AG04449 (cell line): Measurements from ENCODE around the gene TGIF2.
"Not testable (repeated sequence)": the region's sequence is repeated elsewhere in the genome, so short reads cannot be mapped to it uniquely, and the experiment has no call there.

ENCODE experiments used
- CTCF ChIA-PET: fragments of 350-600 bp; formaldehyde crosslinking; extraction: SDS; loops from one replicate; lab custom pipeline; 2021; ENCODE audit warnings: antibody characterized with exemption; lab: Yijun Ruan, JAX
- POLR2A ChIA-PET: fragments of 400-600, 350-600 bp; formaldehyde crosslinking; extraction: SDS; loops from one replicate; lab custom pipeline; 2020; ENCODE audit warnings: antibody characterized with exemption, inconsistent platforms; lab: Yijun Ruan, JAX
- DNase-seq: peaks from one replicate; pipeline ENCODE4 v3.0.0-alpha.2; 2010; ENCODE audit warnings: low read depth, low spot score
- H3K4me3 ChIP-seq: 2 replicates; pipeline ENCODE4 v1.5.1; 2011; ENCODE audit warnings: low read depth, mild to moderate bottlenecking, control low read depth, low read length
- TF ChIP-seq, protein P1 (sequence below): IDR thresholded peaks from one replicate; pipeline ENCODE4 v1.5.1; 2011; ENCODE audit warnings: mild to moderate bottlenecking, moderate library complexity, low read length, control low read depth, inconsistent platforms; ENCODE audit not compliant: insufficient read depth; ENCODE audit errors: missing control alignments

The TGIF2 gene

DNA sequence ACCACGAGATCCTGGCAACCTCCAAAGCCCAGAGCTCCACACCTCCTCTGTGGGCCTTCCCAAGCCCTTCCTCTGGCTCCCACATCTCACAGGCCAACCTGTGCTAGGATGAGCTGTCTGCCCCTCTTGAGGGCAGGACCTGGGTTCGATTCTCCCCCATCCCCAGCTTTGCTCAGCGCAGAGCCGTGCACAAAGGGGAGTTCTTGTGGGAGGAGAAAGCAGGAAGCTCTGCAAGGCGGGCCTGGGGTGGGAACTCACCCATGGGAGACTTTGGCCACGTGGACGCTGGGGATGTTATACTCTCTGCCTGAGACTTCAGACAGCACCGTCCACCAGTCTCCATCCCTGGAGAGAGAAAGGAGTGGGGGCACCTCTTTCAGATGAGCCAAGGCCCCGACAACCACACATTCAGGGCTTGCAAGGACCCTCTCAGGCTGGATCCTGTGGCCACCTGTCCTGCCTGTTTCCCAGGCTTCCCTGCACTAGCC is 59.9 kb downstream of the TGIF2 start:
- DNase-seq = no peak
- CTCF ChIA-PET = interaction anchor here (1.1 kb wide), 1 partner anchor 17 kb away, joined by 3 read pairs; no protein-coding TSS in a partner anchor
- TF ChIP-seq, protein P1, sequence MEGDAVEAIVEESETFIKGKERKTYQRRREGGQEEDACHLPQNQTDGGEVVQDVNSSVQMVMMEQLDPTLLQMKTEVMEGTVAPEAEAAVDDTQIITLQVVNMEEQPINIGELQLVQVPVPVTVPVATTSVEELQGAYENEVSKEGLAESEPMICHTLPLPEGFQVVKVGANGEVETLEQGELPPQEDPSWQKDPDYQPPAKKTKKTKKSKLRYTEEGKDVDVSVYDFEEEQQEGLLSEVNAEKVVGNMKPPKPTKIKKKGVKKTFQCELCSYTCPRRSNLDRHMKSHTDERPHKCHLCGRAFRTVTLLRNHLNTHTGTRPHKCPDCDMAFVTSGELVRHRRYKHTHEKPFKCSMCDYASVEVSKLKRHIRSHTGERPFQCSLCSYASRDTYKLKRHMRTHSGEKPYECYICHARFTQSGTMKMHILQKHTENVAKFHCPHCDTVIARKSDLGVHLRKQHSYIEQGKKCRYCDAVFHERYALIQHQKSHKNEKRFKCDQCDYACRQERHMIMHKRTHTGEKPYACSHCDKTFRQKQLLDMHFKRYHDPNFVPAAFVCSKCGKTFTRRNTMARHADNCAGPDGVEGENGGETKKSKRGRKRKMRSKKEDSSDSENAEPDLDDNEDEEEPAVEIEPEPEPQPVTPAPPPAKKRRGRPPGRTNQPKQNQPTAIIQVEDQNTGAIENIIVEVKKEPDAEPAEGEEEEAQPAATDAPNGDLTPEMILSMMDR = no peak
- POLR2A ChIA-PET = no interaction called here
- no peak overlapping the region for H3K4me3 ChIP-seq

DNA sequence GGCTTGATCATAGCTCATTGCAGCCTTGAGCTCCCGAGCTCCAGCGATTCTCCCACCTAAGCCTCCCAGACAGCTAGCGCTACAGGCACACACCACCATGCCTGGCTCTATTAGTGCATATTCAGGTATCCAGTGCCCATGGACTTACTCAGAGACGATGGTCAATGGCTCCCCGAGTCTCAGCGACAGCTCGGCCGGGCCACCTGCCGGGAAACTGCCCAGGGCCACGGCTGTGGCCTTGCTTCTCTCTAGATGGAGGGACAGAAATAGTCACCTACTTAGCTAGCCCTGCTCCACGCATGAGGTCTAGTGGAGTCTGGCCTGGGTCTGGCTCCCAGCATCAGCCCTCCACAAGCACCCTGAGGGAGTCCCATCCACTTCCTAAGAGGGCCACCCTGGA is 60.9 kb downstream of the TGIF2 start:
- no peak overlapping the region for H3K4me3 ChIP-seq
- POLR2A ChIA-PET = no interaction called here
- DNase-seq = no peak
- TF ChIP-seq, protein P1 = no peak
- CTCF ChIA-PET = no interaction called here

DNA sequence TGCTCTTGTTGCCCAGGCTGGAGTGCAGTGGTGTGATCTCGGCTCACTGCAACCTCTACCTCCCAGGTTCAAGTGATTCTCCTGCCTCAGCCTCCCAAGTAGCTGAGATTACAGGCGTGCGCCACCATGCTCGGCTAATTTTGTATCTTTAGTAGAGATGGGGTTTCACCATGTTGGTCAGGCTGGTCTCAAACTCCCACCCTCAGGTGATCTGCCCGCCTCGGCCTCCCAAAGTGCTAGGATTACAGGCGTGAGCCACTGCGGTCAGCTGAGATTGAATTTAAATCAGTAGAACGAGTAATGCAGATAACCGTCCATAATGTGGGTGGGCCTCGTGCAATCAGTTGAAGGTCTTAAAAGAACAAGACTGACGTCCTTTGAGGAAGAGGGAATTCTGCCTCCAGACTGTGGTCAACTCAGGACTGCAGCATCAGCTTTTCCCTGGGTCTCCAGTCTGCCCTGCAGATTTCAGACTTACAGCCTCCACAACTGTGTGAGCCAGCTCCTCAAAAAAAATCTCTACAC is 65.5 kb downstream of the TGIF2 start:
- H3K4me3 ChIP-seq, CTCF ChIA-PET, DNase-seq: not testable (repeated sequence)
- POLR2A ChIA-PET = interaction anchor here (0.7 kb wide), 1 partner anchor 8 kb away, joined by 3 read pairs; no protein-coding TSS in a partner anchor

DNA sequence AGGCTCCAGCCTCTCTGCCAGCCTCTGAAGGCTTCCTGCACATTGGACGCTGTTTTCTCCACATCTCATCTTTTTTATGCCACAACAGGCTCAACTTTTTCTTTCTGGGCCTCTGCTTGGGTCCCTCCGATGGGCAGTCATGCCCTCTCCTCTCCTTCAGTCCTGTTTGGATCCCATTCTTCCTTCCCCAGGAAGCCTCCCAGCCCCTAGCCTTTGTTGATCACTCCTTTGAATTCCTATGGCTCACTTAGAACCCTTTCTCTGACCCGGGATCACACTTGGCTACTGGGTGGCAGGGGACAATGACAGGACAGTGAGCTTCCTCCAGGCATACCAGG is 68.1 kb downstream of the TGIF2 start:
- ChIA-PET POLR2A (no interaction called here), CTCF (no interaction called here)
- no peak overlapping the region for H3K4me3 ChIP-seq
- TF ChIP-seq, protein P1 = no peak
- DNase-seq = no peak

DNA sequence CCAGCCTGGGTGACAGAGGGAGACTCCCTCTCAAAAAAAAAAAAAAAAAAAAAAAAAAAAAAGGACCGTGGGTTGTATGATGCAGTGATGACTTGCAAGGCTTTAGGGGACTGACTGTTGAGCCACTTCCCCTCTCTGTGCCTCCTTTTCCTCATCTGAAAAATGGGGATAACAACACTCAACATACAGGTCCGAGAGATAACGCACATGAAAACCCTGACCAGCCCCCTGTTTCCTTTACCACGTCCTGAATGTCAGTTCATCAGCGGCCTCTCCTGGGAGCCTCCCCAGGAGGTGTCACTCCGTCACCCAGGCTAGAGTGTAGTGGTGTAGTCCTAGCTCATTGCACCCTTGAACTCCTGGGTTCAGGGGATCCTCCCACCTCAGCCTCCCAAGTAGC is 68.7 kb downstream of the TGIF2 start:
- ChIA-PET POLR2A (no interaction called here), CTCF (no interaction called here)
- no peak for DNase-seq
- TF ChIP-seq, protein P1 = no peak
- no peak overlapping the region for H3K4me3 ChIP-seq
